PC-3 (cell line): ENCODE measurements around the gene MEGF6.

Experiments used
- CTCF ChIP-seq: fragments of 300-600 bp; sonication (generic); conservative IDR thresholded peaks from 2 replicates; pipeline ENCODE4 v1.5.1; 2017; ENCODE audit warnings: antibody characterized with exemption, low read depth, mild to moderate bottlenecking, low read length
- EZH2 ChIP-seq: fragments of 300-600 bp; sonication (generic); IDR thresholded peaks from one replicate; pipeline ENCODE4 v1.6.1; 2017; ENCODE audit warnings: antibody characterized with exemption, mild to moderate bottlenecking, low read length; ENCODE audit not compliant: unreplicated experiment
- EZH2phosphoT487 ChIP-seq: fragments of 300-600 bp; sonication (generic); IDR thresholded peaks from 2 replicates; pipeline ENCODE4 v1.6.1; 2018; ENCODE audit warnings: mild to moderate bottlenecking, antibody characterized with exemption, low read length, borderline replicate concordance

DNA sequence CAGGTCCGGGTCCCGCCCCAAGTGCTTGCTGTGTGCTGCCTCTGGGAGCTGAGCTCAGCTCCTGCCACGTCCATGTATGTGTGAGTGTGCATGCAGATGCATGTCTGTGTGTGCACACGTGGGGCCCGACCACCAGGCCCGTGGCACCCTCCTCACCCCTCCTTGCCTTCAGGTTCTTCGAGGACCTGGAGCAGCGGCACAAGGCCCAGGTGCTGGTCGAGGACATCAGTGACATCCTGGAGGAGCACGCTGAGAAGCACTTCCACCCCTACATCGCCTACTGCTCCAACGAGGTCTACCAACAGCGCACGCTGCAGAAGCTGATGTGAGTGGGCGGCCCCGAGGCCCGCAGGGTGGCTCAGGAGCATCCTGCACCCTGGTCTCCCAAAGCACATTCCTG, 138.4 kb downstream of the MEGF6 start:
- no peak for TF ChIP-seq CTCF
- no peak for TF ChIP-seq EZH2
- no peak for TF ChIP-seq EZH2phosphoT487
